ENCODE results near the gene HOXB1. TPM values are rescaled to one million over a fixed set of nuclear protein-coding genes. Genes with fewer than 3 reads are reported as not detected.

Gene HOXB1
- total RNA-seq, 1 donor from 2014 or later = not detected

GRCh38 chr17:48575066-48575582 is 44.3 kb upstream of the HOXB1 start:
- peaks cover 61% of the 10 kb centered on the region for H3K4me1 Mint-ChIP-seq (ENCODE audit: unreplicated experiment)

GRCh38 chr17:48574505-48575065 is 43.8 kb upstream of the HOXB1 start:
- DNase-seq (ENCODE audit: low spot score) = no peak
- Mint-ChIP-seq H3K27me3 (ENCODE audit: unreplicated experiment) (peaks cover 34% of the 10 kb centered on the region), H3K27ac (ENCODE audit: unreplicated experiment) (no peak overlapping the region), H3K36me3 (ENCODE audit: low read depth, unreplicated experiment) (peaks cover 6% of the 10 kb centered on the region), H3K9me3 (ENCODE audit: unreplicated experiment) (no peaks in the 10 kb centered on the region), H3K4me3 (ENCODE audit: unreplicated experiment) (no peak overlapping the region), H3K4me1 (ENCODE audit: unreplicated experiment) (peaks cover 64% of the 10 kb centered on the region)
- no peak for TF ChIP-seq CTCF (IDR thresholded peaks at IDR 0.05; ENCODE audit: unreplicated experiment)

More at GRCh38 chr17:48575066-48575582, 44.3 kb upstream of the HOXB1 start:
- peaks cover 6% of the 10 kb centered on the region for H3K36me3 Mint-ChIP-seq (ENCODE audit: low read depth, unreplicated experiment)
- TF ChIP-seq CTCF (IDR thresholded peaks at IDR 0.05; ENCODE audit: unreplicated experiment) = no peak
- no peak overlapping the region for H3K27ac Mint-ChIP-seq (ENCODE audit: unreplicated experiment)
- H3K4me3 Mint-ChIP-seq (ENCODE audit: unreplicated experiment) = no peak overlapping the region
- H3K9me3 Mint-ChIP-seq (ENCODE audit: unreplicated experiment) = no peaks in the 10 kb centered on the region
- H3K27me3 Mint-ChIP-seq (ENCODE audit: unreplicated experiment) = peaks cover 38% of the 10 kb centered on the region
- DNase-seq (ENCODE audit: low spot score) = no peak

- peaks cover 25% of the 10 kb centered on the region for H3K27me3 Mint-ChIP-seq (ENCODE audit: unreplicated experiment)
- H3K9me3 Mint-ChIP-seq (ENCODE audit: unreplicated experiment) = no peaks in the 10 kb centered on the region
- no peak overlapping the region for H3K27ac Mint-ChIP-seq (ENCODE audit: unreplicated experiment)
- no peak for TF ChIP-seq CTCF (IDR thresholded peaks at IDR 0.05; ENCODE audit: unreplicated experiment)
- H3K4me1 Mint-ChIP-seq (ENCODE audit: unreplicated experiment) = peaks cover 60% of the 10 kb centered on the region
- no peak for DNase-seq (ENCODE audit: low spot score)
- H3K36me3 Mint-ChIP-seq (ENCODE audit: low read depth, unreplicated experiment) = peaks cover 6% of the 10 kb centered on the region
- H3K4me3 Mint-ChIP-seq (ENCODE audit: unreplicated experiment) = peak overlapping the region; percentile 6
Measured at GRCh38 chr17:48571826-48572417, 41.1 kb upstream of the HOXB1 start.

GRCh38 chr17:48571024-48571818 is 40.4 kb upstream of the HOXB1 start:
- no peak for DNase-seq (ENCODE audit: low spot score)
- peak overlapping the region; percentile 47 for H3K4me3 Mint-ChIP-seq (ENCODE audit: unreplicated experiment)
- peaks cover 6% of the 10 kb centered on the region for H3K36me3 Mint-ChIP-seq (ENCODE audit: low read depth, unreplicated experiment)
- peaks cover 57% of the 10 kb centered on the region for H3K4me1 Mint-ChIP-seq (ENCODE audit: unreplicated experiment)
- H3K27me3 Mint-ChIP-seq (ENCODE audit: unreplicated experiment) = peaks cover 25% of the 10 kb centered on the region
- no peak for TF ChIP-seq CTCF (IDR thresholded peaks at IDR 0.05; ENCODE audit: unreplicated experiment)
- no peaks in the 10 kb centered on the region for H3K9me3 Mint-ChIP-seq (ENCODE audit: unreplicated experiment)
- H3K27ac Mint-ChIP-seq (ENCODE audit: unreplicated experiment) = peak overlapping the region; percentile 11
